Measurements from ENCODE around the gene MRGPRG. TPM values are rescaled to one million over a fixed set of nuclear protein-coding genes. Genes with fewer than 3 reads are reported as not detected.

The MRGPRG gene
- total RNA-seq, 1 donor from 2014 or later, result not detected

DNA sequence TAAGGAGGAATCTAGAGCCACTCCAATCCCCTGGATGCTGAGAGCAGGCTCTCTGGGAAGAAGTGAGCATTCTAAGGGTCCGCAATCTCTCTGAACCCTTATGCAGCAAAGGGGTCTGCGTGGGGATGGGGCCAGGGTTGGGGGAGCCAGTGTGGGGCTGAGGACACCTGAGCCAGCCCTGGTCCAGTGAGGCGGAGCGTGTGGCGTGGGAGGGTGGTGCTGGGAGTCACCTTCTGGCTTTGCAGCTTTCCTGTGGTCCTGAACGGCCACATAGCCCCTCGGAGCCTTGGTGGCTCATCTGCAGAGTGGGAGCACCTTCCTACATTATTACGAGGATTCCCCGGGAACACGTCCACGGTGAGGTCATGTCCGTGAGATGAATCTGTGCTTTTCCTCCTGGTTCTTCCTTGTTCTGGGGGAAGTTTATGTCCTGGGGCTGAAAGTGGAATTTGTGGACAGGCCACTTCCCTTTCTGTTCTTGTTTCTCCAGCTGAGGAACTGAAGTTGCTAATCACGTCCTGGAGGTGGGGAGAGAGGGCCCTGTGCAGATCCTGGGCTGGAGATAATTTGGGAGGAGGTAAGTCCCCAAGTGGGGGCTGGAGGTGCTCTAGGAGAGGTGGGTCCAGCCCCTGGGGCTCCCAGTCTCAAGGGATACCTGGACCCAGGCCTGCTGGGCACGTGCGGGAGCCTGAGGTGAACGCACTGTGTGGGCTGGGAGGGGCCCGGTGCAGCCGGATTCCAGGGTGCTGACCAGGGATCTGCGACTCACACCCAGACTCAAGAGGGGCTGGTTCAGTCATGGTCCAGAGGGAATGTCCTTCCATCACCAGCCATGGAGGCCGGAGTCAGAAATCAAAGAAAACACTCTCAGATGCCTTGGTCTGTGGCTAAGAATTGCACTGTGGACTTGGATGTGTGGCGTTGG is 7.5 kb upstream of the MRGPRG start:
- DNase-seq (ENCODE audit: low read depth), result no peak

DNA sequence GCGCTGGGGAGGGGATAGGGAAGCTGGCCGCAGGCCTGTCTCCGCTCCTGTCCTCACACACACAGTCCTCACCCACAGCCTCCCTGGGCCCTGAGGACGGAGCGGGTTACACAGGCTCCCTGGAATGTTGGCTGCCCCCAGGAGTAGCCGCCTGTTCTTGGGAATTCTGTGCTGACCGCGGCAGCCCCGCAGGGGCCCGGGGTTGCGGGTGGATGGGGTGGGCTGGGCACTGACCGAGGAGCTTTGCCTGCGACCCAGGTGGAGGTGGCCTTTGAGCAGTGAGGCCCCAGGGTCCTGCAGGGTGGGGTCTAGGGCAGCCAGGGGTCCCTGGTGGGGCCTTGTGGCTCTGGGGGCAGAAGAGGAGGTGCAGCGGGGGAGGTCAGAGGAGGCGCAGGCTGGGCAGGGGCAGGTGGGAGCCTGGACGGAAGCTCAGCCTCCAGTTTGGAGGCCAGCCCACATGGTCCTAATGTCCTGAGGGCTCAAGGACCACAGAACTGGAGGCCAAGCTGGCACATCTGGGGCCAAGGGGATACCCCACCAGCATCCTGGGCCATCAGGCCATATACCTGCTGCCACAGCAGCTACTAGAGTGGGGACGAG is 6.6 kb upstream of the MRGPRG start:
- DNase-seq (ENCODE audit: low read depth) (no peak), FAIRE-seq (no peak)
- Histone ChIP-seq H3K4me3 (ENCODE audit: low read depth, low read length) (no peak overlapping the region), H3K36me3 (ENCODE audit: control insufficient read depth, insufficient read depth, low read length) (no peaks in the 10 kb centered on the region), H3K27me3 (ENCODE audit: control insufficient read depth, insufficient read depth, low read length) (peaks cover 6% of the 10 kb centered on the region)
- TF ChIP-seq, protein P1, sequence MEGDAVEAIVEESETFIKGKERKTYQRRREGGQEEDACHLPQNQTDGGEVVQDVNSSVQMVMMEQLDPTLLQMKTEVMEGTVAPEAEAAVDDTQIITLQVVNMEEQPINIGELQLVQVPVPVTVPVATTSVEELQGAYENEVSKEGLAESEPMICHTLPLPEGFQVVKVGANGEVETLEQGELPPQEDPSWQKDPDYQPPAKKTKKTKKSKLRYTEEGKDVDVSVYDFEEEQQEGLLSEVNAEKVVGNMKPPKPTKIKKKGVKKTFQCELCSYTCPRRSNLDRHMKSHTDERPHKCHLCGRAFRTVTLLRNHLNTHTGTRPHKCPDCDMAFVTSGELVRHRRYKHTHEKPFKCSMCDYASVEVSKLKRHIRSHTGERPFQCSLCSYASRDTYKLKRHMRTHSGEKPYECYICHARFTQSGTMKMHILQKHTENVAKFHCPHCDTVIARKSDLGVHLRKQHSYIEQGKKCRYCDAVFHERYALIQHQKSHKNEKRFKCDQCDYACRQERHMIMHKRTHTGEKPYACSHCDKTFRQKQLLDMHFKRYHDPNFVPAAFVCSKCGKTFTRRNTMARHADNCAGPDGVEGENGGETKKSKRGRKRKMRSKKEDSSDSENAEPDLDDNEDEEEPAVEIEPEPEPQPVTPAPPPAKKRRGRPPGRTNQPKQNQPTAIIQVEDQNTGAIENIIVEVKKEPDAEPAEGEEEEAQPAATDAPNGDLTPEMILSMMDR (IDR thresholded peaks at IDR 0.05; ENCODE audit: insufficient read depth, low read length, severe bottlenecking), result no peak

More for the DNA sequence above, 7.5 kb upstream of the MRGPRG start:
- Histone ChIP-seq H3K36me3 (ENCODE audit: control insufficient read depth, insufficient read depth, low read length) (no peaks in the 10 kb centered on the region), H3K4me3 (ENCODE audit: low read depth, low read length) (no peak overlapping the region), H3K27me3 (ENCODE audit: control insufficient read depth, insufficient read depth, low read length) (no peaks in the 10 kb centered on the region)
- no peak for FAIRE-seq
- TF ChIP-seq, protein P1 (IDR thresholded peaks at IDR 0.05; ENCODE audit: insufficient read depth, low read length, severe bottlenecking), result no peak

DNA sequence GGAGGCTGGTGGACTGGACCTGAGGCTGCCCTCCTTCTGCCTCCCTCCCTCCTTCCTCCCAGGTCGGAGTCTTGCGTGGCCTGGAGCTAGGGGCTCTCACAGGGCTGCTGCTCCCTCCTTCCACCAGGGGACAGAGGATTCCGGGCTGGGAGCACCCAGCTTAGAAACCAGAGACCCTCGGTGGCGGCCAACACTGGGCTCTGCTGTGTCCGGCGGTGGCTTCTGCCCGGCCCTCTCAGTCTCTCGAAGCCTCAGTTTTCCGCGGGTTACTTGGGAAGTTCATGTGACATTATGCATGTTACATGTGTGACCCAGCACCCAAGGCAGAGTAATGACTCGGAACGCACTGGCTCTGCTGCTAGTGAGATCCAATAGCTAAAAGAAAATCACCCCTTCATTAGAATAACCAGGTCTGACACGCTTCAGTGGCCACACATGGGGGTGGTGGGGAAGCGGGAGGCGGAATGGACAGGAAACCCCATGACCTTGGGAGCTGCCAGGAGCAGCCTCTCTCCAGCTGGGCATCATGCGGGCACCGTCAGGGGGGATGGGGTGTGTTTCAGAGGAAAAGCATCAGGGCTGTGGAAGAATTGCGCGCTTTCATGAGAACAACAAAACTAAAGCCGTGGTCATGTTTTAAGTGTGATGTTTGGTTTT is 5.9 kb upstream of the MRGPRG start:
- no peaks in the 10 kb centered on the region for H3K36me3 ChIP-seq (ENCODE audit: control insufficient read depth, insufficient read depth, low read length)
- DNase-seq (ENCODE audit: low read depth), result no peak
- FAIRE-seq, result no peak
- H3K4me3 ChIP-seq (ENCODE audit: low read depth, low read length), result no peak overlapping the region
- peaks cover 7% of the 10 kb centered on the region for H3K27me3 ChIP-seq (ENCODE audit: control insufficient read depth, insufficient read depth, low read length)
- TF ChIP-seq, protein P1 (IDR thresholded peaks at IDR 0.05; ENCODE audit: insufficient read depth, low read length, severe bottlenecking), result no peak

DNA sequence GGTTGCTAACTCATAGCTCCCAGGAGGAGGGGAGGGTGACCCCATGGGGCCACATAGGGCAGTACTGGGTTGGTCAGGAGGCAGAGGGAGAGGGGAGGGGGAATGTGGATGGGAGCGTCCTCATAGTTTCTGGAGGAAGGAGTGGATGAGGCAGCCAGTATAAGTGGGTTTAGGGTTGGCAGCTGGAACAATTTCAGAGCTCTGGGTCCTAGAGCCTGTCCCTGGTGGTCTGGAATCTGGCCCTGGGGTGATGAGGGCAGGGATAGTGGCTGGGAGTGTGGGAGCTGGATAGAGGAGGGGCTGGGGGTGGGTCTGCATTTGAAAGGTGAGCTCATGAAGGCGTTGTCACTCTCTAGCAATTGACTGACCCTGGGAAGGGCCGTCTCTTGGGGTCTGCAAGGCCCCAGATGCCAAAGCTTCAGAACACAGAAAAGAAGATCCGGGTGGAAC is 5.3 kb upstream of the MRGPRG start:
- TF ChIP-seq, protein P1 (IDR thresholded peaks at IDR 0.05; ENCODE audit: insufficient read depth, low read length, severe bottlenecking), result no peak
- Histone ChIP-seq H3K36me3 (ENCODE audit: control insufficient read depth, insufficient read depth, low read length) (no peaks in the 10 kb centered on the region), H3K27me3 (ENCODE audit: control insufficient read depth, insufficient read depth, low read length) (peaks cover 10% of the 10 kb centered on the region), H3K4me3 (ENCODE audit: low read depth, low read length) (no peak overlapping the region)
- FAIRE-seq (no peak), DNase-seq (ENCODE audit: low read depth) (no peak)

DNA sequence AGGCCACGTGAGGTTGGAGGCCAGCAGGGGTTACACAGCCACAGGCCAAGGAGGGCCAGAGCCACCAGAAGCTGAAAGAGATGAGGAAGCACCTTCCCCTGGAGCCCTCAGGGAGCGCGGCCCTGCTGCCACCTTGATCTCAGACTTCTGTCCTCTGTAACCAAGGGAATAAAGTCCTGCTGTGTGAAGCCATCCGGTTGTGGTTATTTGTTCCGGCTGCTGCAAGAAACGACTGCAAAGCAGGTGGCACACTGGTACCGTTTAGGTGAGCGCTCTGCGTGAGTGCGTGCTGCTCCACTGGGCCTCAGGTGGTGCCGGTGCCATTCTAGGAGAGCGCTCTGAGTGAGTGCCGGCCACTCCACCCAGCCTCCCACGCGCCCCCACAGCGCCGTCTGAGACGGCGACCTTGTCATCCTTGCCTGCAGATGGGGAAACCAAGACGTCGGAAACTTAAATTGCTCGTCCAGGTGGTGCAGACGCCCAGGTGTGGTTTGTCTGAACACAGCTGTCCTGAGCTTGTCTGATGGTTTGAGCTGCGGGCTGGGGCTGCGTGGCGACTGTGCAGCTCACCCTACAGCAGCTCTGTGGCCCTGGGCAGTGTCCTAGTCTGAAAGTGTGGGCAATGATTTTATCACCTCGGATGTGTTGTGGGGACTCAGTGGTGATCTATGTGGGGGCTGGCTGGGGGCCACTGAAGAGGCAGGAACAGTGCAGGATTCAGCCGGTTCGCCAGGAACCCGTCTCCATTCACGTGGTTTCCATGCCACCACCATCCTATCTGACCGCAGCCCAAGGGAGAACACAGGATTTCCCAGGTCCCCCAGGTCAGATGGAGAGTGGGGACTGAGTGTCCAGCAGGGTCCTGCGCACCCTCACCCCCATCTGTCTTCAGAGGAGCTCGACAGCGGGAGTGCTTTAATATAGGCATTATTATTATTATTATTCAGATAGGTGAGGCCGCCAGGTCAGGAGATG is 4.6 kb upstream of the MRGPRG start:
- Histone ChIP-seq H3K36me3 (ENCODE audit: control insufficient read depth, insufficient read depth, low read length) (no peaks in the 10 kb centered on the region), H3K4me3 (ENCODE audit: low read depth, low read length) (no peak overlapping the region), H3K27me3 (ENCODE audit: control insufficient read depth, insufficient read depth, low read length) (peaks cover 11% of the 10 kb centered on the region)
- FAIRE-seq, result no peak
- TF ChIP-seq, protein P1 (IDR thresholded peaks at IDR 0.05; ENCODE audit: insufficient read depth, low read length, severe bottlenecking), result no peak
- no peak for DNase-seq (ENCODE audit: low read depth)
